Measurements from ENCODE around the gene CCM2.

GRCh38 chr7:45054442-45054841, 54.4 kb downstream of the CCM2 start:
- TF ChIP-seq CTCF (IDR thresholded peaks at IDR 0.05) (no peak), POLR2A (IDR thresholded peaks at IDR 0.05) (no peak)
